NCI-H1092 (cell line): ENCODE data around the gene NPB.
A peak's percentile ranks its signal among the peaks of the same experiment; 100 is the strongest.

Source experiments
- DNase-seq: peaks from one replicate; lab custom pipeline; 2025; lab: John Stamatoyannopoulos, UW

NPB gene

GRCh38 chr17:81926451-81927151 is 24.6 kb downstream of the NPB start:
- peak; percentile 27 for DNase-seq

DNA sequence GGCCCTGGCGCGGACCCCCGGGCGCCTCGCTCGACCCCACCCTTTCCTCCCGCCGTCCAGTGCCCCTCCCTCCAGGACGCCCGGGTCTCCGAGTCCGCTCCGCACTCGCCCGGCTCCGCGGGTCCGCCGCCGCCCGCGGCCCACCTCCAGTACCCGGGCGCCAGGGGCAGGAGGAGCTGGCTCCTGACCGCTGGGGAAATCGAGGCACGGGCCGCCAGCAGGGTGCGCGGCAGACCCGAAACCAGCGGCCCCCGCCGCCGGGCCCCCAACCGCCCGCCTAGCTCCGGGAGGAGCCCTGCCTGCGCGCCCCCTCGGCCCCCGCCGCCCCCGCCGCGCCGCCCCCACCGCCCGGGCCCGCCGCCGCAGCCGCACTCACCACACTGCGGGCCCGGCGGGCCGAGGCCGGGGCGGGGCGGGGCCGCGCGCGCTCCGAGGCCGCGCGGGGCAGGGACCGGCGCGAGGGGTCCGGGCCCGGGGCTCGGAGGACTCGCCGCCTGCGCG is 25.2 kb downstream of the NPB start:
- no peak for DNase-seq

DNA sequence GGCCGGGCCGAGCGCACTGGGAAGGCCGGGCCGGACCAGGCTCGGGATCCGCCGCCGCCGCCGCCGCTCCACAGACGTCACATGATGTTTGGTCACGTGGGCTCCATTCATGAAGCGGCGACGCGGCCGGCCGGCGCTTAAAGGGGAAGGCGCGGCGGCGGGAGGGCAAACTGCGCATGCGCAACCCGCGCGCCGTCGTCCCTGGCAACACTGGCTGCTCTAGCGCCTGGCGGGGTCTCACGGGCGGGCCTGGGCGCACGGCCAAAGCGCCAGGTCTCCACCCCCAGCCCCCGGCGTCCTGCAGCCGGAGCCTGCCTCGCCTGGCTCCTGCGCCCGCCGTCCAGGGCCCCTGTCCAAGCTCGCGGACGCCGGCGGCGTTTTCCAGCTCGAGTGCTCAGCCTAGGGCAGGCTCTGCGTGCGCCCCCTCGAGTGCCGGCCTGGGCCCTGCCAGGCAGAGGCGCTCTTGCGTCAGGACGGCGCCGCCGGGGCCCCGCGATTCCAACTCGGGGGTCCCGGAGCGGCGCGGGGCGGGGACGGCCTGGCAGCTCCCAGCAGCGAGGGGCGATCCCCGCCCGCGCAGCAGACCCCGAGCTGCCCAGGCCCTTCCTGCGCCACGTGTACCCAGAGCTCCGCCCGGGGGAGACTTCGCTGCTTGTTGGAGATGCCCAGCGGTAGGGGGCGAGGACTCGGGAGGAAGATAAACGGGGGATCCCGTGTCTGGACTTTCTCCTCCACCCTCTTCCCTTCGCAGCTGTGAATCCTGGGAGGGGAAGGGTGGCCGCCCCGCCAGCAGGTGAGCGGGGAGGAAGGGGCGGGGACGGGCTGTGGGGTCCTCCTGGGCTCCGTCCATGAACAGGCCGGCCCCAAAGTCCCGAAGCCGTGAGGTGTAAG is 25.9 kb downstream of the NPB start, which contains the start of gene MAFG:
TSS of gene MAFG (minus strand) at position 83 of the 891 bp plus-strand sequence. CDS start 4,550 bp downstream, outside the sequence.
- DNase-seq, result peak; percentile 95

DNA sequence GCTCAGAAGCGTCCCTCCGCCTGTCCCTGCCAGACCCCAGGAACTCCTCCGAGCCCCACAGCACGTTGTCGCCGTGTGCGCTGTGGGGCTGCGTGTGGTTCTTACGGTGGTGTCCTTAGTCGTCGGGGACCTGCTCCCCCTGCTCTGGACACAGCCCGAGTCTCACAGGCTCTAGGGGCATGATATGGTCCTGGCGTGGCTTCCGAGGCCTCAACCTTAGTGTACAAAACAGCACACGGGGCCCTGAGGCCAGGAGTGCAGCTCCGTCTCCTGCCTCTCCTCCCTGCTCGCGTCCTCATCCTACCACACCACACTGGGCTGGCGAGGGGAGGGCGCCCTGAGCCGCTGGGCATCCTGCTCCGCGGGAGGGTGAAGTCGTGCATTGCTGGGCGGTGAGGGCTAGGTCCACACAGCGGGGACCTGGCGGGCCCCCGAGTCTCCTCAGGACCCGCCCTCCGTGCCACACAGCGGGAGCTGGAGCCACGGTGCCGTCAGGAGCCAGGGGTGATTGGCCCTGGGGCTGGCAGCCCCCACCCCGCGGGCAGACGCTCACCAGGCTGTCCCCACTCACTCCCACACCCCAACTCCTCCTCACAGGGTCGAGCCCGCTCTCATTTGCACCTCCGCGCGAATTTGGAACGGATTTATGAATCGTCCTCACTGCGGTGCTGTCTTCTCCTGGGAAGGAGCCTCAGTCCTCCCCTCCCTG is 26.7 kb downstream of the NPB start:
- no peak for DNase-seq

DNA sequence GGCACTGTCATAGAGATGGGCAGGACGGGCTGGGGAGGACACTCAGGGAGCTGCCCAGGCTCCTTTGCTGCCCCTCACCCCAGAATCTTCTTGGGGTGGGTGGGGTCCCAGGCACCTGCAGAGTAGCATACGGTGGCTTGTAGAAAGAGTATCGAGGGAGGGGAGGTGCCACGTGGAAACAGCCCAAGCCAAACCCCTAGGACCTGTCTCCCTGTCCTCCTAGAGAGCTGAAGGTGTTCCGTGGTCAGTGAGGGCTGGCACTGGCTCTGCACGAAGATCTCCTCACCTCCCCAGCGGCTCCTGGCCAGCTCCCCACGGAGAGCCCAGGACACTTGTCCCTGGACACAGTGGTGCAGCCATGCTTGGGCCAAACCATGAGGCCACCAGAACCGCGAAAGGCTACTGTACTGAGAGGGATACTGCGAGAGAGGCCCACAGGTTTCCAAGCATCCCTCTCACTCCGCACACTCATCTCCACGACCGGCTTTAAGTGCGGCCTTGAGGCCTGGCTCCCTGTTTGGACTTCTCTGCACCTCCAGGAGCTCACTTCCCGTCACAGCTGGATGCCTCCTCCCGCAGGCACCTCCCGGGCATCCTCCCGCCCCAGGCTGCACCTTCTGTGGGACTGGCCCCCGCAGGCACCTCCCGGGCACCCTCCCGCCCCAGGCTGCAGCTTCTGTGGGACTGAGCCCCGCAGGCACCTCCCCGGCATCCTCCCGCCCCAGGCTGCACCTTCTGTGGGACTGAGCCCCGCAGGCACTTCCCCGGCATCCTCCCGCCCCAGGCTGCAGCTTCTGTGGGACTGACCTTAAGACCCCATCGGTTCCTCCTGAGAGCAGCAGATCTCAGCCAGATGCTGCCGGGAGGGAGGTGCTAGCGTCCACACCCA is 27.5 kb downstream of the NPB start:
- DNase-seq, result no peak

- DNase-seq, result no peak
Observed at GRCh38 chr17:81930142-81931125, 28.4 kb downstream of the NPB start.

- no peak for DNase-seq
Observed at GRCh38 chr17:81931189-81931556, 29.1 kb downstream of the NPB start.

DNA sequence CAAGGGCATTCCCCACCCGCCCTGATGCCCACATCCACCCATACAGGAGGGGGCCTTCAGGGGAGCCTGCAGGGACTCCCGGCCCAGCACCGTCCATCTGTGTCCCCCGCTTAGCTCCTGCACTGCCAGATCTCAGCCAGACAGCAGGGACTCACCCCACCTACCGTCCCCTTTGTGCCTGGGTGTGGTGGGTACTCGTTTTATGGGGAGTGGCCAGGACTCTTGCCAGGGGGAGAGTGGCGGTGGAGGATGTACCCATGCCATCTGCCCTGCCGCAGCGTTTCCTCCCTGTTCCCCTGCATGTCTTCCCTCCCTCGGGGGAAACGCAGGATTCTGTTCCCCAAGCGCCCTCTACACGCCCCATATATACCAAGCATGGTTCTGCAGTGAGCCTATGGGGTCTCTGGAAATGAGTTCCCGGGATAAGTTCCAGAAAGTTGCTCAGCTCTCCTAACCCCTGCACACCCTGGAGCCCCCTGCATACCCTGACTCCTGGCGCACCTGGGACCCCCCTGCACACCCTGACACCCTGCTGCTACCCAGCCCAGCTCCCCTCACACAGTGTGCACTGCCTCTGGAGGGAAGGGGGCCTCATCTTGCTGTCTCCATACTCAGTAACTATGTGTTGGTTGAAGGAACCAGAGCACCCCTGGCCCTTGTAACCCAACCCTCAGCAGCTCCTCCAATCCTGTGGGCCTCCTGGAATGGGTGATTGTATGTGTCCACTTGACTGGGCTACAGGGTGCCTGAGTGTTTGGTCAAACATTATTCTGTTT is 29.7 kb downstream of the NPB start:
- no peak for DNase-seq

DNA sequence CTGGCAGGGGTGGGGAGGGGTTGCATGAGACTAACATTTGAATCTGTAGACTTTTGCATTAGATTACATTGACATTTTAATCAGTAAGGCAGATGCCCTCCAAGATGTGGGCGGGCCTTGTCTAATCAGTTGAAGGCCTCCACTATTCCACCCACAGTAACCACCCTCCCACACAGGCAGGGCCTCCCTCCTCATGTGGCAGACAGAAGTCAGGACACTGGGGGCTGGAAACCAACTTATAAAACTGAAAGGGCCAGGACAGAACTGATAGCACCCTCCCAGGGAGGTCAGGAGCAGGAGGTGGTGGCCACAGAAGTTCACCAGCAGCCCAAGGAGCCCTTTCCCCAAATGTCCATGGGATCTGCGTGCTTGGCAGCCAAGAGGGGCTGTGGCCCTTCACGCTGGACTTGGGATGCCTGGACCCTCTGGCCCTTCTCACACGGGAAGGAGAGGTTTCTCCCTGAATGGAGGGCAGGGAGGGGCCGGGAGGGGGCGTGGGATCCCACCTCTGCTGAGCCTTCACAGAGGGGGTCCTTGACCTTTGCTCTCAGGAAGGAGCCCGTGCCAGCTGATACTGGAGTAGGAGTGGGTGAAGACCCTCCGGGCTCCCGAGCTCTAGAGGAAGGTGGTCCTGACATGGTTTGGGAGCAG is 30.4 kb downstream of the NPB start:
- DNase-seq, result no peak

DNA sequence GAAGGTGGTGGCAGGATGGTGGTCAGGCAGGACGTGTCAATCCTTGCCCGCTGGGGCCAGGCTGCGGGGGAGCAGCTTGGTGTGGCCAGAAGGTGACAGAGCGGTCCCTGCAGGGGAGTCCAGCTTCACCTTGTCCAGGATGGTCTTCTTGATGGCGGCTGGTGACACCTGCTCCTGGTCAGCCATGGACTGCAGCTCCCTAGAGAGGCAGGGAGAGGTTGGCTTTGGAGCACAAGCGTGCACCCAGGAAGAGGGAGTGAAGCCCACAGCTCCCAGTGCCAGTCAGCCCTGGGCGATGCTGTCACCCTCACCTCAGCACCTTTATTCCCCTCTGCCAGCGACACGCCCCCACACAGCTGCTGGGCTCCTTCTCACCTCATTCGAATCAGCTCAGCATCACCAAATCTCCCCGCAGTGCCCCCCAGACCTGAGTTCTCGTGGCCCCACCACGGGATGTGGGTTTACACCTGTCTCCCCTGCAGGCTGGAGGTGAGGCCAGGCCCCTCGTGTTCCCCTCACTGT is 31.2 kb downstream of the NPB start:
- DNase-seq, result no peak

DNA sequence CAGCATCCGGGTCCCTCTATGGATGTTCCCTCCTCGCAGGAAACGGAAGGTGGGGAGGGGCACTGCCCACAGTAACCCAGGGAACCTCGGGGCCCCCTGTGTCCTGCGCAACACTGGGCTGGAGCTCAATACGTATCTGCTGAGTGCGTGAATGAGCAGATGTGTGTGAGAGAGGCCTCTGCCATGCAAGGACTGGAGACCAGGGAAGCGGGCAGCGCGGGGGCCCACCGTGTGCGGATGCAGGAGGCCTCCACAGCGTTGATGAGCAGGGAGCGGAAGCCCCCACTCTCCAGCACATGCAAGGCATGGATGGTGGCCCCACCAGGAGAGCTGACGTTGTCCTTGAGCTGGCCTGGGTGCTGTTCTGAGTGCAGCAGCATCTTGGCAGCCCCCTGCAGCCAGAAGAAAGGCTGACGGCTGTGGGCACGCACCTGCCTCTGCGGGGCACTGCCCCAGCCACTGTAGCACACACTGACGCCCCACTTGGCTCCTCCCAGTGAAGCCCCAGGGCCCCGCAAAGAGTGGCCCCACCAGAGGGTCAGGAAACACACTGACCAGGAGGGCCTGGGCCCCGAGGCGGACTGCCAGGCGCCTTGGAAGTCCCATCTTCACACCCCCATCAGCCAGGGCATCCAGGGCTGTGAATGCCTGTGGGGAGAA is 32.2 kb downstream of the NPB start:
- DNase-seq, result no peak

DNA sequence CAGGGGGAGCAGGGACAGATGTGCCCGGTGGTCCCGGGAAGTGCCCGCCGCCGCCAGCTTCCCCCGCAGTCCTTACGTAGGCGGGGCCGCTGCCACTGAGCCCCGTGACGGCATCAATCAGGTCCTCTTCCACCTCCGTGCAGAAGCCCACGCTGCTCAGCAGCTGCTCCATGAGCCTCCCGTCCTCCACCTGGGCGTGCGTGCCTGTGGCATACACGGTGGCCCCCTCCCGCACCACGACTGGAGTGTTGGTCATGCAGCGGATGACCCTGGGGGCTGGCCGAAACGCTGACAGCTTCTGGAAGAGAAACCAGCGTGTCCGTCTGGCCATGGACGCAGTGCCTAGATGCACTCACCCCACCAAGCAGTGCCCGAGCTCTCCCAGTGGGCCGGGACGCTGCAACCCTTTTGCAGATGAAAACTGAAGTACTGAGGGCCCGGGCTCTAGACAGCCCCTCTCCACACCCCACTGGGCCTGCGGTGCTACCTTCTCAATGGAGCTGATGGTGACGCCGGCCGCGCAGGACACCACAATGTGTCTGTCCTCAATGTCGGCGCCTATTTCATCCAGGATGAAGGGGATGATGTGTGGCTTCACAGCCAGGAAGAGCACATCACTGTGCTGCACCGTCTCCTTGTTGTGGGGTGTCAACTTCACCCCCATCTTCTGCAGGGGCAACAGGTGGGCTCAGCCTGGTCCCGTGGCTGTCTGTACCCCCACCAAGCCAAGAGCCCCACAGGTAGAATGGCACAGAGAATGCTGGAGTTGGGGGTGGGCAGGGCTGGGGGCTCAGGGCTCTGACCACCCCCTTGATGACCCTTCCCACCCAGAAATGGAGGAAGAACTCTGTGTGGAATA is 33.0 kb downstream of the NPB start:
- DNase-seq, result no peak

DNA sequence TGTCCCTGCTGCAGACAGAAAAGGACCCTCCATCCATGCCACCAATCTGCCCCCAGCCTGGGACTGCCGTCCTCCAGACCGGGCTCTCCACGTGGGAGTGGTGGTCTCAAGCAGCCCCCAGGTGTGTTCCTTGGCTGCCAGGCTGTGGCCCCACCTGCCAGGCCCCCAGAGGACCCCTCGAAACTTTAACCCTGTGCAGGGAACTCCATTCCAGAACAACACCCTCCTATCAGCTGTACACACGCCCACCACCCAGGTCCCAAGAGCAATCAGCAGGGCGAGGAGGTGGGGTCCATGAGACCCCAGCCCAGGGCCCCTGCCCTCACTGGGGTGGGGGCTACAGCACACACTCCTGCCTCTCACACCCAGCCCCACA is 33.7 kb downstream of the NPB start:
- DNase-seq, result no peak

DNA sequence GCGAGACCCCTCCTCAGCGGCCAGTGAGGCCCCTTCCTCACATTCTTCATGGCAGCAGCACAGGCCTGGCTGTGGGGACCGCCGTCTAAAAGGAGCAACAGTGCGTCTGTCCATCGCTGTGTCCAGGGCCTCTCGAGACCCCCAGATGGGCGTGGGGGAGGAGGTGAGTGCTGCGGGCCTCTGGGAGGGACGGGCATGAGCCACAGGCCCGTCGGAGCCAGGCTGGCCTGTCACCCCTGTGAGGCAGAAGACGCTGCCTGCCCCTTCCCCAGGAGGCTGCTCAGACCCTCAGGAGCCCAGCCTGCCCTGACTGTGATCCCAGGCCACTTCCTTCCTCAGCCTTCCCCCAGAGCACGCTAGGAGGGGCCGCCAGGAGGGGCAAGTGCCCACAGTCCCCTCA is 37.2 kb downstream of the NPB start:
- no peak for DNase-seq

- no peak for DNase-seq
Observed at GRCh38 chr17:81939881-81940385, 37.9 kb downstream of the NPB start.

- DNase-seq, result no peak
Observed at GRCh38 chr17:81940538-81941483, 38.8 kb downstream of the NPB start.
